Skeletal muscle tissue (tissue), 4 donors: ENCODE measurements around the gene RIPOR3. TPM values are rescaled to one million over a fixed set of nuclear protein-coding genes. Genes with fewer than 3 reads are reported as not detected.
A peak's percentile ranks its signal among the peaks of the same experiment; 100 is the strongest.

ENCODE experiments used
- H3K27ac ChIP-seq: one replicate; pipeline ENCODE4 v1.7.0; 2013; ENCODE audit warnings: mild to moderate bottlenecking, low read depth, low read length, inconsistent platforms
- H3K27me3 ChIP-seq, 3 donors: one replicate each; pipeline ENCODE4 v1.7.0; 2013; ENCODE audit warnings: low read length in 3 of 3; ENCODE audit not compliant: control insufficient read depth in 3 of 3, insufficient read depth in 3 of 3
- H3K36me3 ChIP-seq, 3 donors: one replicate each; pipeline ENCODE4 v1.7.0; 2013; ENCODE audit warnings: low read length in 3 of 3; ENCODE audit not compliant: control insufficient read depth in 3 of 3, insufficient read depth in 3 of 3
- H3K4me1 ChIP-seq, 3 donors: one replicate each; pipeline ENCODE4 v1.7.0; 2013; ENCODE audit warnings: low read length in 3 of 3, mild to moderate bottlenecking in 3 of 3; ENCODE audit not compliant: control insufficient read depth in 3 of 3, insufficient read depth in 3 of 3
- H3K4me3 ChIP-seq, 3 donors: one replicate each; pipeline ENCODE4 v1.7.0; 2013; ENCODE audit warnings: low read length in 3 of 3
- H3K9ac ChIP-seq, 3 donors: one replicate each; pipeline ENCODE4 v1.7.0; 2013; ENCODE audit warnings: low read length in 3 of 3, mild to moderate bottlenecking in 3 of 3, moderate library complexity in 2 of 3, low read depth in 1 of 3
- H3K9me3 ChIP-seq, 3 donors: one replicate each; pipeline ENCODE4 v1.7.0; 2013; ENCODE audit warnings: low read length in 3 of 3; ENCODE audit not compliant: control insufficient read depth in 3 of 3
- total RNA-seq: library from RNA; depleted of rRNA; stranded (reverse); fragments of >200 nt; gene quantifications from one replicate; pipeline ENCODE4 v1.2.3, GENCODE V29; 2014
- donor health status: Osteomylitis.

The RIPOR3 gene
- total RNA-seq, 1 donor from 2014 or later: 2.6 TPM

- Histone ChIP-seq H3K9me3 (no peaks in the 10 kb centered on the region), H3K27ac (no peak overlapping the region), H3K4me3 (no peak overlapping the region), H3K9ac (peak overlapping the region in 1 of 3 donors; percentile 74), H3K27me3 (peaks cover 9 to 23% (median 10%) of the 10 kb centered on the region in 3 donors), H3K36me3 (no peaks in the 10 kb centered on the region), H3K4me1 (peaks cover 2 to 10% (median 10%) of the 10 kb centered on the region in 3 donors)
These were observed 1.2 kb upstream of the RIPOR3 start for GRCh38 chr20:50692552-50692933.

GRCh38 chr20:50691573-50692551 lies 520 bp upstream of the RIPOR3 start:
- Histone ChIP-seq H3K9me3 (no peaks in the 10 kb centered on the region), H3K27ac (peak overlapping the region; percentile 28), H3K27me3 (peaks cover 9 to 23% (median 10%) of the 10 kb centered on the region in 3 donors), H3K36me3 (no peaks in the 10 kb centered on the region), H3K9ac (peak overlapping the region in 2 of 3 donors; percentile 32 to 74), H3K4me3 (peak overlapping the region in 2 of 3 donors; percentile 35 to 56), H3K4me1 (peaks cover 7 to 16% (median 13%) of the 10 kb centered on the region in 3 donors)

- H3K27me3 ChIP-seq: peaks cover 9 to 23% (median 10%) of the 10 kb centered on the region in 3 donors
- H3K9me3 ChIP-seq: no peaks in the 10 kb centered on the region
- peak overlapping the region; percentile 45 to 65 (median 58) for H3K4me3 ChIP-seq
- H3K36me3 ChIP-seq: no peaks in the 10 kb centered on the region
- H3K27ac ChIP-seq: peak overlapping the region; percentile 40
- peak overlapping the region; percentile 40 to 74 (median 56) for H3K9ac ChIP-seq
- peaks cover 11 to 18% (median 14%) of the 10 kb centered on the region in 3 donors for H3K4me1 ChIP-seq
These were observed 1.3 kb downstream of the RIPOR3 start for GRCh38 chr20:50689864-50690649.

- no peaks in the 10 kb centered on the region for H3K36me3 ChIP-seq
- peaks cover 11 to 18% (median 14%) of the 10 kb centered on the region in 3 donors for H3K4me1 ChIP-seq
- no peak overlapping the region for H3K4me3 ChIP-seq
- H3K27me3 ChIP-seq: peaks cover 9 to 23% (median 10%) of the 10 kb centered on the region in 3 donors
- H3K9me3 ChIP-seq: no peaks in the 10 kb centered on the region
- H3K27ac ChIP-seq: no peak overlapping the region
- no peak overlapping the region for H3K9ac ChIP-seq
These were observed 2.9 kb downstream of the RIPOR3 start for GRCh38 chr20:50688256-50688975.

- peaks cover 10 to 17% (median 11%) of the 10 kb centered on the region in 3 donors for H3K4me1 ChIP-seq
- no peaks in the 10 kb centered on the region for H3K9me3 ChIP-seq
- H3K27me3 ChIP-seq: peaks cover 9 to 18% (median 10%) of the 10 kb centered on the region in 3 donors
- H3K36me3 ChIP-seq: no peaks in the 10 kb centered on the region
- peak overlapping the region; percentile 61 for H3K27ac ChIP-seq
- peak overlapping the region in 1 of 3 donors; percentile 68 for H3K9ac ChIP-seq
- H3K4me3 ChIP-seq: peak overlapping the region in 2 of 3 donors; percentile 37 to 67
These were observed 4.5 kb downstream of the RIPOR3 start for GRCh38 chr20:50686821-50687220.

GRCh38 chr20:50683570-50683969 lies 7.8 kb downstream of the RIPOR3 start:
- no peak overlapping the region for H3K4me3 ChIP-seq
- H3K9me3 ChIP-seq: no peaks in the 10 kb centered on the region
- peaks cover 9 to 20% (median 17%) of the 10 kb centered on the region in 3 donors for H3K4me1 ChIP-seq

GRCh38 chr20:50682947-50683530 lies 8.3 kb downstream of the RIPOR3 start:
- H3K9me3 ChIP-seq: no peaks in the 10 kb centered on the region
- no peaks in the 10 kb centered on the region for H3K27me3 ChIP-seq
- no peak overlapping the region for H3K27ac ChIP-seq
- H3K9ac ChIP-seq: no peak overlapping the region
- H3K4me3 ChIP-seq: no peak overlapping the region
- peaks cover 9 to 24% (median 20%) of the 10 kb centered on the region in 3 donors for H3K4me1 ChIP-seq
- no peaks in the 10 kb centered on the region for H3K36me3 ChIP-seq

More at GRCh38 chr20:50683570-50683969, 7.8 kb downstream of the RIPOR3 start:
- Histone ChIP-seq H3K27me3 (no peaks in the 10 kb centered on the region), H3K9ac (no peak overlapping the region), H3K27ac (no peak overlapping the region), H3K36me3 (no peaks in the 10 kb centered on the region)

GRCh38 chr20:50682065-50682464 lies 9.3 kb downstream of the RIPOR3 start:
- H3K9ac ChIP-seq: no peak overlapping the region
- no peak overlapping the region for H3K4me3 ChIP-seq
- H3K36me3 ChIP-seq: no peaks in the 10 kb centered on the region
- H3K9me3 ChIP-seq: no peaks in the 10 kb centered on the region
- no peak overlapping the region for H3K27ac ChIP-seq
- H3K27me3 ChIP-seq: no peaks in the 10 kb centered on the region
- peaks cover 9 to 23% (median 16%) of the 10 kb centered on the region in 3 donors for H3K4me1 ChIP-seq
